ENCODE results near the gene WDSUB1.

GRCh38 chr2:159251296-159252173 is 35.0 kb downstream of the WDSUB1 start:
- no peak for TF ChIP-seq CTCF (IDR thresholded peaks at IDR 0.05; ENCODE audit: low read depth, low read length, poor library complexity, severe bottlenecking)
- no peak for TF ChIP-seq EZH2phosphoT487 (IDR thresholded peaks at IDR 0.05; ENCODE audit: borderline replicate concordance, low read length)
